Tibial nerve (tissue), 4 donors: Measurements from ENCODE around the gene CASZ1.

Source experiments
- EP300 ChIP-seq, 2 donors: sonication (generic); formaldehyde crosslinking; IDR thresholded peaks; one replicate each; pipeline ENCODE4 v1.6.1; 2017; ENCODE audit warnings: antibody characterized with exemption in 2 of 2, mild to moderate bottlenecking in 1 of 2
- POLR2A ChIP-seq, 2 donors: fragments of 450-650 bp; IDR thresholded peaks; one replicate each; pipeline ENCODE4 v1.6.1; 2017; ENCODE audit warnings: antibody characterized with exemption in 2 of 2, mild to moderate bottlenecking in 2 of 2, moderate library complexity in 2 of 2
- TF ChIP-seq, protein P1 (sequence below), 5 experiments: fragments of 200-600 bp in 3 of 5; fragments of 450-650 bp in 2 of 5; sonication (generic) in 3 of 5; IDR thresholded peaks; one replicate each; pipeline ENCODE4 v1.5.1; 2016 to 2019; ENCODE audit warnings: antibody characterized with exemption in 5 of 5, mild to moderate bottlenecking in 3 of 5, moderate library complexity in 2 of 5

DNA sequence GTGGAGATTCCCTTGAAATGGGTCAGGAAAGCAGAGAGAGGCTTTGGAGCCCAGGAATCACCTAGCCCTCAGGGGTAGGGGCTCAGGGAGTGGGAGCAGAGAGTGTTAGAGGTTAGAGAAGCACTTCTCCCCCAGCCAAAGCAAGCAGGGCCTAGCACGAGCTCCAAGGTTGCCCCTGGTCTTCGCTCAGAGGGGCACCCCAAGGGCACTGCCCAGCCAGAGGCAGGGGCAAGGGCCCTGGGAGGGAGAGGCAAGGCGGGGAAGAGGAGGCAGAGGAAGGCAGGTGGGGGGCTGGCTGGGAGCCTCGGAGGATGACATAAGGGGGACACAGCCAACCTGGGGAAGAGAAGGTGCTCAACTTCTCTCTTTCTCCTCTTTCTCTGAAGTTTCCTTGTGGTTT, 71.9 kb downstream of the CASZ1 start:
- TF ChIP-seq, protein P1, sequence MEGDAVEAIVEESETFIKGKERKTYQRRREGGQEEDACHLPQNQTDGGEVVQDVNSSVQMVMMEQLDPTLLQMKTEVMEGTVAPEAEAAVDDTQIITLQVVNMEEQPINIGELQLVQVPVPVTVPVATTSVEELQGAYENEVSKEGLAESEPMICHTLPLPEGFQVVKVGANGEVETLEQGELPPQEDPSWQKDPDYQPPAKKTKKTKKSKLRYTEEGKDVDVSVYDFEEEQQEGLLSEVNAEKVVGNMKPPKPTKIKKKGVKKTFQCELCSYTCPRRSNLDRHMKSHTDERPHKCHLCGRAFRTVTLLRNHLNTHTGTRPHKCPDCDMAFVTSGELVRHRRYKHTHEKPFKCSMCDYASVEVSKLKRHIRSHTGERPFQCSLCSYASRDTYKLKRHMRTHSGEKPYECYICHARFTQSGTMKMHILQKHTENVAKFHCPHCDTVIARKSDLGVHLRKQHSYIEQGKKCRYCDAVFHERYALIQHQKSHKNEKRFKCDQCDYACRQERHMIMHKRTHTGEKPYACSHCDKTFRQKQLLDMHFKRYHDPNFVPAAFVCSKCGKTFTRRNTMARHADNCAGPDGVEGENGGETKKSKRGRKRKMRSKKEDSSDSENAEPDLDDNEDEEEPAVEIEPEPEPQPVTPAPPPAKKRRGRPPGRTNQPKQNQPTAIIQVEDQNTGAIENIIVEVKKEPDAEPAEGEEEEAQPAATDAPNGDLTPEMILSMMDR (IDR thresholded peaks at IDR 0.05): no peak
- TF ChIP-seq EP300 (IDR thresholded peaks at IDR 0.05) (no peak), POLR2A (IDR thresholded peaks at IDR 0.05) (no peak)
